T1000 (cell line): Measurements from ENCODE around the gene CBX4.

Experiments
- DNase-seq: peaks from one replicate; lab custom pipeline; 2025; ENCODE audit warnings: mixed read lengths; lab: John Stamatoyannopoulos, UW

The CBX4 gene

GRCh38 chr17:79829004-79829403 lies 10.2 kb downstream of the CBX4 start:
- no peak for DNase-seq

- no peak for DNase-seq
These were observed 12.2 kb downstream of the CBX4 start for GRCh38 chr17:79826841-79827578.

- no peak for DNase-seq
These were observed 13.0 kb downstream of the CBX4 start for GRCh38 chr17:79826204-79826680.

GRCh38 chr17:79825580-79825921 lies 13.7 kb downstream of the CBX4 start:
- no peak for DNase-seq

GRCh38 chr17:79824893-79825579 lies 14.2 kb downstream of the CBX4 start:
- no peak for DNase-seq

- no peak for DNase-seq
These were observed 15.0 kb downstream of the CBX4 start for GRCh38 chr17:79824234-79824633.

- DNase-seq: no peak
These were observed 16.6 kb downstream of the CBX4 start for GRCh38 chr17:79822583-79823124.

- no peak for DNase-seq
These were observed 17.7 kb downstream of the CBX4 start for GRCh38 chr17:79821331-79822095.

GRCh38 chr17:79820959-79821330 lies 18.3 kb downstream of the CBX4 start:
- DNase-seq: no peak

GRCh38 chr17:79819534-79820276 lies 19.5 kb downstream of the CBX4 start:
- DNase-seq: no peak

- no peak for DNase-seq
These were observed 20.2 kb downstream of the CBX4 start for GRCh38 chr17:79819085-79819484.

- no peak for DNase-seq
These were observed 21.0 kb downstream of the CBX4 start for GRCh38 chr17:79818026-79818758.

- DNase-seq: no peak
These were observed 23.3 kb downstream of the CBX4 start for GRCh38 chr17:79815836-79816461.

GRCh38 chr17:79814974-79815835 lies 24.0 kb downstream of the CBX4 start:
- no peak for DNase-seq

- no peak for DNase-seq
These were observed 24.9 kb downstream of the CBX4 start for GRCh38 chr17:79814127-79814973.

GRCh38 chr17:79813297-79814126 lies 25.7 kb downstream of the CBX4 start:
- no peak for DNase-seq

- DNase-seq: no peak
These were observed 26.6 kb downstream of the CBX4 start for GRCh38 chr17:79812353-79813258.
